ENCODE measurements around the gene SLC9A1.

Gene SLC9A1

DNA sequence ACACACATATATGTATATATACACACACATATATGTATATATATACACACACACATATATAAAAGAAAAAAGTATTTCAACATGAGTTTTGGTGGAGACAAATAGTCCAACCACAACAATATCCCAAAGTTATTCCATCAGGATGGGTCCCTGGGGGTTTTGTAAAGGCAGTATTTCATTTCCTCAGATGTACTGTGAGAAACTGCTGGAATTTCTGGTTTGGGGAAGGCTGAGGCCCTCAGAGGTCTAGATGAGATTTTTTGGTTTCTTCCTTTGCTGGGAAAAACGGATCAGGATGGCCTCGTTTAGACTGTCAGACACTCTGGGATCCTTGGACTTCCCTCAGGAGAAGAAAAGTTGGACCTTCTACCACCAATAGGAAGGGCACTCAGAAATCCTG, 105.8 kb downstream of the SLC9A1 start:
- H3K4me3 Mint-ChIP-seq, result no peak overlapping the region

More for the DNA sequence above, 105.8 kb downstream of the SLC9A1 start:
- no peaks in the 10 kb centered on the region for H3K36me3 Mint-ChIP-seq (ENCODE audit: low read depth)
- H3K4me1 Mint-ChIP-seq (ENCODE audit: low read depth), result peaks cover 18% of the 10 kb centered on the region
- no peak for DNase-seq (ENCODE audit: low spot score)
- no peak overlapping the region for H3K27ac Mint-ChIP-seq
- H3K9me3 Mint-ChIP-seq, result no peaks in the 10 kb centered on the region
- H3K27me3 Mint-ChIP-seq (ENCODE audit: low read depth), result no peaks in the 10 kb centered on the region

Data from T-helper 2 cell treated with Interferon-gamma antibody and Interleukin-4, amounts not matched to agents 5 μg/mL and 100 μg/mL, for 36 hours (primary cell).